HepG2 (cell line): Measurements from ENCODE around the gene MYO1G. TPM values are rescaled to one million over a fixed set of nuclear protein-coding genes. Genes with fewer than 3 reads are reported as not detected.
A peak's percentile ranks its signal among the peaks of the same experiment; 100 is the strongest.

Experiments used
- ATAC-seq: fragments of 200-7000 bp; cut with Tn5 transposase; 3 replicates; pipeline ENCODE4 v1.9.1; 2020; ENCODE audit warnings: mild to moderate bottlenecking, moderate library complexity
- BruUV-seq: library from RNA; stranded (reverse); fragments of 400-500 nt; replicated peaks from 2 replicates; lab custom pipeline; 2021; lab: Mats Ljungman, UMichigan
- CTCF ChIA-PET: fragments of 300-600 bp; formaldehyde crosslinking; extraction: SDS; loops from one replicate; lab custom pipeline; 2021; ENCODE audit warnings: low total read pairs, inconsistent platforms, low intra/inter-chr PET ratio; lab: Yijun Ruan, JAX
- POLR2A ChIA-PET: fragments of 350-600 bp; sonication (Branson Sonifier 250); formaldehyde crosslinking; loops from one replicate; lab custom pipeline; 2020; ENCODE audit warnings: antibody characterized with exemption, inconsistent platforms; lab: Yijun Ruan, JAX
- DNase-seq: peaks from one replicate; pipeline ENCODE4 v3.0.0-alpha.2; 2015; ENCODE audit warnings: low spot score
- FAIRE-seq: peaks from 3 replicates; lab custom pipeline; 2011; peaks lifted over from hg19 to GRCh38; lab: Jason Lieb, UNC
- H2AFZ ChIP-seq: one replicate; pipeline ENCODE4 v1.6.1; 2011; ENCODE audit warnings: low read length, inconsistent platforms
- H3K27ac ChIP-seq: fragments of 300-600 bp; 3 replicates; pipeline ENCODE4 v1.8.0; 2011; ENCODE audit warnings: mixed run types, mild to moderate bottlenecking, mixed read lengths, low read length, inconsistent platforms; ENCODE audit not compliant: insufficient read depth; ENCODE audit errors: extremely low read length
- H3K27me3 ChIP-seq, 2 experiments: fragments of 200-600 bp in 1 of 2; 2 replicates in 1 of 2; 3 replicates in 1 of 2; pipeline versions ENCODE4 v1.6.0 to v1.8.0; 2011; ENCODE audit warnings: low read length in 2 of 2, mild to moderate bottlenecking in 2 of 2, moderate library complexity in 2 of 2, inconsistent platforms in 1 of 2; ENCODE audit not compliant: insufficient read depth in 2 of 2, control insufficient read depth in 1 of 2
- H3K36me3 ChIP-seq, 2 experiments: fragments of 200-600 bp in 1 of 2; replicated peaks in 1 of 2; 2 replicates in 1 of 2; 3 replicates in 1 of 2; pipeline versions ENCODE4 v1.5.1 to v1.8.0; 2011; ENCODE audit warnings: low read length in 2 of 2, inconsistent platforms in 1 of 2; ENCODE audit not compliant: insufficient read depth in 2 of 2, control insufficient read depth in 1 of 2
- H3K4me1 ChIP-seq: 2 replicates; pipeline ENCODE4 v1.5.1; 2012; ENCODE audit warnings: low read length, inconsistent platforms; ENCODE audit not compliant: insufficient read depth
- H3K4me2 ChIP-seq: 2 replicates; pipeline ENCODE4 v1.6.0; 2011; ENCODE audit warnings: low read depth, low read length, inconsistent platforms
- H3K4me3 ChIP-seq, 3 experiments: fragments of 200-600 bp in 1 of 3; sonication (generic), shearing (Covaris generic) in 1 of 3; replicated peaks in 1 of 3; 2 replicates each; pipeline ENCODE4 v1.5.1; 2011 to 2016; ENCODE audit warnings: low read length in 3 of 3, inconsistent platforms in 2 of 3, low read depth in 2 of 3, mild to moderate bottlenecking in 2 of 3, control low read depth in 1 of 3, mixed read lengths in 1 of 3; ENCODE audit not compliant: insufficient read depth in 1 of 3
- H3K79me2 ChIP-seq: one replicate; pipeline ENCODE4 v1.6.1; 2011; ENCODE audit warnings: low read length, inconsistent platforms; ENCODE audit not compliant: insufficient read depth
- H3K9ac ChIP-seq: 2 replicates; pipeline ENCODE4 v1.6.0; 2011; ENCODE audit warnings: mild to moderate bottlenecking, low read depth, low read length, inconsistent platforms; ENCODE audit not compliant: insufficient read depth
- H3K9me3 ChIP-seq: 2 replicates; pipeline ENCODE4 v1.5.1; 2012; ENCODE audit warnings: mild to moderate bottlenecking, low read length
- H4K20me1 ChIP-seq: 2 replicates; pipeline ENCODE4 v1.6.0; 2011; ENCODE audit warnings: inconsistent platforms, mild to moderate bottlenecking, low read length, moderate library complexity; ENCODE audit not compliant: insufficient read depth
- HOXA7 ChIP-seq: sonication (generic); formaldehyde crosslinking; IDR thresholded peaks from 2 replicates; pipeline ENCODE4 v1.8.1; 2022; ENCODE audit warnings: mild to moderate bottlenecking, missing genetic modification reagents, moderate library complexity
- MED8 ChIP-seq: sonication (generic); formaldehyde crosslinking; IDR thresholded peaks from 2 replicates; pipeline ENCODE4 v1.8.1; 2023; ENCODE audit warnings: mild to moderate bottlenecking, missing genetic modification reagents; ENCODE audit not compliant: insufficient replicate concordance
- MIER2 ChIP-seq: IDR thresholded peaks from 2 replicates; pipeline ENCODE4 v1.6.1; 2016; ENCODE audit warnings: missing biosample characterization, missing genetic modification reagents
- MXI1 ChIP-seq: IDR thresholded peaks from 3 replicates; pipeline ENCODE4 v1.6.1; 2012; ENCODE audit warnings: low read depth, low read length, inconsistent platforms, borderline replicate concordance
- SOX13 ChIP-seq, 3 experiments: fragments of 450-650 bp in 1 of 3; sonication (generic) in 1 of 3; formaldehyde crosslinking in 1 of 3; IDR thresholded peaks in 2 of 3; conservative IDR thresholded peaks in 1 of 3; 2 replicates each; pipeline versions ENCODE4 v1.5.0 to v1.6.1; 2016 to 2020; ENCODE audit warnings: antibody characterized with exemption in 1 of 3, mild to moderate bottlenecking in 1 of 3, missing compliant biosample characterization in 1 of 3, missing genetic modification reagents in 1 of 3, moderate library complexity in 1 of 3
- SP4 ChIP-seq: sonication (generic); formaldehyde crosslinking; IDR thresholded peaks from 2 replicates; pipeline ENCODE4 v1.8.1; 2023; ENCODE audit warnings: mild to moderate bottlenecking, missing genetic modification reagents
- THYN1 ChIP-seq: sonication (generic); formaldehyde crosslinking; IDR thresholded peaks from 2 replicates; pipeline ENCODE4 v1.8.1; 2023; ENCODE audit warnings: low read depth, mild to moderate bottlenecking, moderate library complexity, missing genetic modification reagents, borderline replicate concordance
- WGBS: methylation state at CpG from one replicate; pipeline ENCODE4 v1.1.6; 2017; ENCODE audit warnings: low lambda C conversion rate; 5-methylcytosine and 5-hydroxymethylcytosine counted together
- in situ Hi-C: cut with HindIII; loops from 2 replicates; pipeline ENCODE4 v1.10.0; 2017; ENCODE audit warnings: low pct_unique_long_range_greater_than_20kb; ENCODE audit not compliant: extremely low pct_ligation_motif_present
- intact Hi-C: fragments of 100-400 bp; cut with micrococcal nuclease; formaldehyde crosslinking; loops from one replicate; pipeline ENCODE4 v1.10.0; 2022; ENCODE audit not compliant: unreplicated experiment
- polyA plus RNA-seq, 8 experiments: library from polyadenylated mRNA; depleted of rRNA in 3 of 8; stranded (reverse) in 7 of 8; unstranded in 1 of 8; fragments of >200 nt; fragmentation: Illumina TruSeq in 4 of 8; extraction: Trizol in 4 of 8; gene quantifications; 2 replicates each; pipeline versions ENCODE4 v1.2.1 to v1.2.3, GENCODE V29; 2011 to 2016; ENCODE audit warnings: low read depth in 4 of 8, missing spikeins in 1 of 8, mixed read lengths in 1 of 8; ENCODE audit not compliant: insufficient read depth in 1 of 8
- total RNA-seq, 5 experiments: library from RNA; depleted of rRNA; stranded (reverse); fragments of >200 nt; fragmentation: Illumina TruSeq; extraction: Trizol; gene quantifications; 2 replicates each; pipeline ENCODE4 v1.2.3, GENCODE V29; 2016; ENCODE audit warnings: low read depth in 1 of 5
- TF ChIP-seq, protein P1 (sequence below): sonication (generic); formaldehyde crosslinking; IDR thresholded peaks from 2 replicates; pipeline ENCODE4 v1.4.0; 2020; ENCODE audit warnings: missing genetic modification reagents
- TF ChIP-seq, protein P2 (sequence below): sonication (generic); formaldehyde crosslinking; IDR thresholded peaks from 2 replicates; pipeline ENCODE4 v1.4.0; 2020; ENCODE audit warnings: missing genetic modification reagents

MYO1G gene
- total and polyA plus RNA-seq, 2 of the 13 experiments (the other 11 are each of a cell fraction or from before 2014, with no cell fraction given), result 0.29 to 1.1 TPM

GRCh38 chr7:44983742-44984477, 5.1 kb upstream of the MYO1G start:
- FAIRE-seq, result no peak
- H3K27me3 ChIP-seq, result no peaks in the 10 kb centered on the region
- no TSS peak for BruUV-seq
- intact Hi-C loops (no loop called here), in situ Hi-C loops (no loop called here)
- POLR2A ChIA-PET, result no interaction called here
- no peak overlapping the region for H3K4me2 ChIP-seq
- no peaks in the 10 kb centered on the region for H3K9me3 ChIP-seq
- H3K9ac ChIP-seq, result no peak overlapping the region
- WGBS, result 43% methylated on average over 6 of the region's 6 CpGs
- CTCF ChIA-PET, result no interaction called here
- no peak overlapping the region for H2AFZ ChIP-seq
- TF ChIP-seq SOX13 (IDR thresholded peaks at IDR 0.05), result no peak
- TF ChIP-seq SOX13 (CRISPR knock-in tag; conservative IDR thresholded peaks at IDR 0.05 in 1 of 2, IDR thresholded peaks at IDR 0.05 in 1 of 2), result peak in 1 of 2 experiments; percentile 3; a peak in 1 of 4 replicates
- no peak for TF ChIP-seq HOXA7 (CRISPR knock-in tag)
- H3K4me3 ChIP-seq, result no peak overlapping the region
- H4K20me1 ChIP-seq, result no peaks in the 10 kb centered on the region
- H3K36me3 ChIP-seq, result no peaks in the 10 kb centered on the region
- DNase-seq, result no peak
- peaks cover 10% of the 10 kb centered on the region for H3K4me1 ChIP-seq
- no peak for ATAC-seq
- H3K79me2 ChIP-seq, result no peaks in the 10 kb centered on the region
- H3K27ac ChIP-seq, result no peak overlapping the region

DNA sequence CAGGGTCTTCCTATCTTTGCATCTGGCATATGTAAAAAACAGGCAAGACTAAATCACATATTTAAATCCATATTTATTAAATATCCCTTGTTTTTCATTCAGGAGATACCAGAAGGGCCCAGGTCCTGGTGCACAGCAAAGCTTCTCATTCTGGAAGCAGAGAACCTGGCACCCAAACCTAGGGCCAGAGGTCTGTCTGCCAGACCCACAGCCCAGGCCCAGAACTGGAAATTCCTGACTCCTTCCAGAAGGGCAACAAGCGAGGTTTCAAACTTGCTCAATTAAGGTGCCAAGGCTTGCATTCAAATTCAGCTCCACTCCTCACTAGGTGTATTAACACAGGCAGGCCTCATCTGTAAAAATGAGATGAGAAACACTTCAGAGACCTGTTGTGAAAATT, 4.2 kb upstream of the MYO1G start:
- H3K9me3 ChIP-seq, result no peaks in the 10 kb centered on the region
- H3K36me3 ChIP-seq, result no peaks in the 10 kb centered on the region
- TF ChIP-seq MED8, result no peak
- TF ChIP-seq MXI1, result no peak
- TF ChIP-seq THYN1 (CRISPR knock-in tag), result no peak
- TF ChIP-seq, protein P1, sequence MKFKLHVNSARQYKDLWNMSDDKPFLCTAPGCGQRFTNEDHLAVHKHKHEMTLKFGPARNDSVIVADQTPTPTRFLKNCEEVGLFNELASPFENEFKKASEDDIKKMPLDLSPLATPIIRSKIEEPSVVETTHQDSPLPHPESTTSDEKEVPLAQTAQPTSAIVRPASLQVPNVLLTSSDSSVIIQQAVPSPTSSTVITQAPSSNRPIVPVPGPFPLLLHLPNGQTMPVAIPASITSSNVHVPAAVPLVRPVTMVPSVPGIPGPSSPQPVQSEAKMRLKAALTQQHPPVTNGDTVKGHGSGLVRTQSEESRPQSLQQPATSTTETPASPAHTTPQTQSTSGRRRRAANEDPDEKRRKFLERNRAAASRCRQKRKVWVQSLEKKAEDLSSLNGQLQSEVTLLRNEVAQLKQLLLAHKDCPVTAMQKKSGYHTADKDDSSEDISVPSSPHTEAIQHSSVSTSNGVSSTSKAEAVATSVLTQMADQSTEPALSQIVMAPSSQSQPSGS, result no peak
- TF ChIP-seq, protein P2, sequence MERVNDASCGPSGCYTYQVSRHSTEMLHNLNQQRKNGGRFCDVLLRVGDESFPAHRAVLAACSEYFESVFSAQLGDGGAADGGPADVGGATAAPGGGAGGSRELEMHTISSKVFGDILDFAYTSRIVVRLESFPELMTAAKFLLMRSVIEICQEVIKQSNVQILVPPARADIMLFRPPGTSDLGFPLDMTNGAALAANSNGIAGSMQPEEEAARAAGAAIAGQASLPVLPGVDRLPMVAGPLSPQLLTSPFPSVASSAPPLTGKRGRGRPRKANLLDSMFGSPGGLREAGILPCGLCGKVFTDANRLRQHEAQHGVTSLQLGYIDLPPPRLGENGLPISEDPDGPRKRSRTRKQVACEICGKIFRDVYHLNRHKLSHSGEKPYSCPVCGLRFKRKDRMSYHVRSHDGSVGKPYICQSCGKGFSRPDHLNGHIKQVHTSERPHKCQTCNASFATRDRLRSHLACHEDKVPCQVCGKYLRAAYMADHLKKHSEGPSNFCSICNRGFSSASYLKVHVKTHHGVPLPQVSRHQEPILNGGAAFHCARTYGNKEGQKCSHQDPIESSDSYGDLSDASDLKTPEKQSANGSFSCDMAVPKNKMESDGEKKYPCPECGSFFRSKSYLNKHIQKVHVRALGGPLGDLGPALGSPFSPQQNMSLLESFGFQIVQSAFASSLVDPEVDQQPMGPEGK, result no peak
- TF ChIP-seq MIER2 (CRISPR knock-in tag), result no peak
- TF ChIP-seq SP4 (CRISPR knock-in tag), result no peak

More for the DNA sequence above, 4.2 kb upstream of the MYO1G start:
- WGBS, result 22% methylated on average over 1 of the region's 1 CpG
- H3K79me2 ChIP-seq, result no peaks in the 10 kb centered on the region
- no peaks in the 10 kb centered on the region for H4K20me1 ChIP-seq
- CTCF ChIA-PET, result no interaction called here
- H3K9ac ChIP-seq, result no peak overlapping the region
- no TSS peak for BruUV-seq
- ATAC-seq, result no peak
- intact Hi-C loops (no loop called here), in situ Hi-C loops (no loop called here)
- POLR2A ChIA-PET, result interaction anchor here (1.9 kb wide), 1 partner anchor 10 kb away, joined by 7 read pairs; no protein-coding TSS in a partner anchor
- H3K27ac ChIP-seq, result no peak overlapping the region
- no peak for DNase-seq
- H3K4me3 ChIP-seq, result no peak overlapping the region
- no peak overlapping the region for H3K4me2 ChIP-seq
- no peak for FAIRE-seq
- H3K27me3 ChIP-seq, result no peaks in the 10 kb centered on the region
- no peak overlapping the region for H2AFZ ChIP-seq
- H3K4me1 ChIP-seq, result peaks cover 18% of the 10 kb centered on the region
